ACHN (cell line): ENCODE measurements around the gene ADM.

Experiments used
- DNase-seq: peaks from one replicate; pipeline ENCODE4 v3.0.0-alpha.2; 2015
- in situ Hi-C: cut with HindIII; loops from 2 replicates; pipeline ENCODE4 v1.10.0; 2017; ENCODE audit warnings: low sequenced_read_pairs, low pct_ligation_motif_present, low pct_unique_long_range_greater_than_20kb

ADM gene

GRCh38 chr11:10305964-10306918, 1.4 kb downstream of the ADM start:
- in situ Hi-C loops = no loop called here
- no peak for DNase-seq

- no peak for DNase-seq
- in situ Hi-C loops = no loop called here
These were observed 2.1 kb downstream of the ADM start for GRCh38 chr11:10307022-10307399.

GRCh38 chr11:10307400-10308200, 2.7 kb downstream of the ADM start:
- DNase-seq = peak; percentile 84
- in situ Hi-C loops = no loop called here

GRCh38 chr11:10308201-10308954, 3.5 kb downstream of the ADM start:
- in situ Hi-C loops = no loop called here

GRCh38 chr11:10309163-10310093, 4.6 kb downstream of the ADM start:
- DNase-seq = no peak
- in situ Hi-C loops = no loop called here

More at GRCh38 chr11:10308201-10308954, 3.5 kb downstream of the ADM start:
- no peak for DNase-seq

- in situ Hi-C loops = no loop called here
- DNase-seq = no peak
These were observed 5.5 kb downstream of the ADM start for GRCh38 chr11:10310301-10310841.

- in situ Hi-C loops = no loop called here
- no peak for DNase-seq
These were observed 6.9 kb downstream of the ADM start for GRCh38 chr11:10311802-10312201.

- in situ Hi-C loops = no loop called here
- DNase-seq = peak; percentile 78
These were observed 9.6 kb downstream of the ADM start for GRCh38 chr11:10314199-10315072.

- in situ Hi-C loops = no loop called here
- DNase-seq = no peak
These were observed 10.2 kb downstream of the ADM start for GRCh38 chr11:10315083-10315482.

- DNase-seq = no peak
- in situ Hi-C loops = no loop called here
These were observed 12.4 kb downstream of the ADM start for GRCh38 chr11:10317151-10317755.

GRCh38 chr11:10317776-10318526, 13.1 kb downstream of the ADM start:
- in situ Hi-C loops = no loop called here
- DNase-seq = no peak

GRCh38 chr11:10318527-10318802, 13.6 kb downstream of the ADM start:
- in situ Hi-C loops = no loop called here
- DNase-seq = no peak

GRCh38 chr11:10319702-10320558, 15.1 kb downstream of the ADM start:
- DNase-seq = no peak
- in situ Hi-C loops = no loop called here

GRCh38 chr11:10320736-10321465, 16.0 kb downstream of the ADM start:
- in situ Hi-C loops = no loop called here

GRCh38 chr11:10322401-10322800, 17.5 kb downstream of the ADM start:
- DNase-seq = no peak
- in situ Hi-C loops = no loop called here

More at GRCh38 chr11:10320736-10321465, 16.0 kb downstream of the ADM start:
- no peak for DNase-seq
